ENCODE measurements around the gene ARL8A.

ARL8A gene

GRCh38 chr1:202140833-202141232 is 3.7 kb downstream of the ARL8A start:
- TF ChIP-seq CTCF (IDR thresholded peaks at IDR 0.05; ENCODE audit: insufficient read depth, missing control alignments), result no peak
- FAIRE-seq (no peak), DNase-seq (ENCODE audit: insufficient read length, low spot score) (no peak)

- no peak for FAIRE-seq
- TF ChIP-seq CTCF (IDR thresholded peaks at IDR 0.05; ENCODE audit: insufficient read depth, missing control alignments), result peak; percentile 94
Measured at GRCh38 chr1:202135221-202135721, 9.3 kb downstream of the ARL8A start.

GRCh38 chr1:202134645-202135172 is 9.8 kb downstream of the ARL8A start:
- no peak for DNase-seq (ENCODE audit: insufficient read length, low spot score)
- no peak for FAIRE-seq
- TF ChIP-seq CTCF (IDR thresholded peaks at IDR 0.05; ENCODE audit: insufficient read depth, missing control alignments), result no peak

More at GRCh38 chr1:202135221-202135721, 9.3 kb downstream of the ARL8A start:
- DNase-seq (ENCODE audit: insufficient read length, low spot score), result peak; percentile 99

GRCh38 chr1:202133989-202134388 is 10.5 kb downstream of the ARL8A start:
- TF ChIP-seq CTCF (IDR thresholded peaks at IDR 0.05; ENCODE audit: insufficient read depth, missing control alignments), result no peak
- no peak for FAIRE-seq

GRCh38 chr1:202133496-202133895 is 11.0 kb downstream of the ARL8A start:
- no peak for TF ChIP-seq CTCF (IDR thresholded peaks at IDR 0.05; ENCODE audit: insufficient read depth, missing control alignments)
- FAIRE-seq, result no peak
- DNase-seq (ENCODE audit: insufficient read length, low spot score), result no peak

More at GRCh38 chr1:202133989-202134388, 10.5 kb downstream of the ARL8A start:
- DNase-seq (ENCODE audit: insufficient read length, low spot score), result no peak

- DNase-seq (ENCODE audit: insufficient read length, low spot score), result no peak
- no peak for TF ChIP-seq CTCF (IDR thresholded peaks at IDR 0.05; ENCODE audit: insufficient read depth, missing control alignments)
- FAIRE-seq, result no peak
Measured at GRCh38 chr1:202133001-202133400, 11.5 kb downstream of the ARL8A start.

- no peak for TF ChIP-seq CTCF (IDR thresholded peaks at IDR 0.05; ENCODE audit: insufficient read depth, missing control alignments)
- peak; percentile 81 for DNase-seq (ENCODE audit: insufficient read length, low spot score)
- FAIRE-seq, result no peak
Measured at GRCh38 chr1:202131956-202132821, 12.3 kb downstream of the ARL8A start.
